ENCODE measurements around the gene ZNF688.
"Not testable (repeated sequence)": the region's sequence is repeated elsewhere in the genome, so short reads cannot be mapped to it uniquely, and the experiment has no call there.

The ZNF688 gene

GRCh38 chr16:30555315-30556124, 16.0 kb downstream of the ZNF688 start:
- no peak for DNase-seq

GRCh38 chr16:30554557-30555314, 16.8 kb downstream of the ZNF688 start:
- no peak for DNase-seq

DNA sequence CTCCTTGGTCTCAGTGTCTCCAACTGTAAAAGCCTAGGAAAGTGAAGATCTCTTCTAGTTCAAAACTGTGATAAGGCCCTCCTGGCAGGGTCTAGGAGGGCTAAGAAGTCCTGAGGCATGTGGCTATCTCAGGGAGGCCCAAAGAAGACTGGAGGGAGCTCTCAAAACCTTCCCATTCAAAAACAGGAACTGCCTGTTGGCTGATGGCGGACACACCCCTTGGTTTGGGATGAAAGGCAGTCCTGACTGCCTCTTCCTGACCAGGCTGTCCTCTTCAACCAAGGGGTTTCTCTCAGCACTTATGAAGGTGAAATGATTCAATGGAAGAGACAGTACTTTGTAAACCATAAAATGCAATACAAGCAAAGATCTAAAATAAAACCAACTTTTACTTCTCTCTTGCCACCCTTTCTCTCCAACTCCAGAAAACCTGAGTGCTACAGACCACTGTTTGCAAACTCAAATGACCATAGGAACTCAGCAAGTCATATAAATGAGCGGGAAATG, 18.1 kb downstream of the ZNF688 start:
- DNase-seq = no peak

GRCh38 chr16:30552956-30553355, 18.6 kb downstream of the ZNF688 start:
- no peak for DNase-seq

DNA sequence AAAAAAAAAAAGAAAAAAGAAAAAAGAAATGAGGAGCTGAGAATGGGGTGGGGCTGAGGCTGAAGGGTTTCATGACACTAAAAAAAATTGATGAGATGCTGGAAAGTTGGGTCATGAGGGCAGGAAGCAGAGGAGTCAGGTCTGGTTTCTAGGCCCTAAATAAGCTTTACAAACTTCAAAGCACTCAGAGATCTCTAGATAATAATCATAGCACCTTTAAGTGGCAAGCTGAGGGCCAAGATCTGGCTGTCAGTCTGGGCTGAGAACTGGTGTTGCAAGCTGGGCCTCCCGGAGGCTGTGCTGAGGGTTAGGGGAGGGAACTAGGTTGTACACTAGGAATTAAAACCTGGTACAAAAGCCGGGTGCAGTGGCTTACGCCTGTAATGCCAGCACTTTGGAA, 19.7 kb downstream of the ZNF688 start:
- no peak for DNase-seq

- no peak for DNase-seq
Observed at GRCh38 chr16:30548416-30549253, 22.9 kb downstream of the ZNF688 start.

- DNase-seq = no peak
Observed at GRCh38 chr16:30546115-30546514, 25.4 kb downstream of the ZNF688 start.

DNA sequence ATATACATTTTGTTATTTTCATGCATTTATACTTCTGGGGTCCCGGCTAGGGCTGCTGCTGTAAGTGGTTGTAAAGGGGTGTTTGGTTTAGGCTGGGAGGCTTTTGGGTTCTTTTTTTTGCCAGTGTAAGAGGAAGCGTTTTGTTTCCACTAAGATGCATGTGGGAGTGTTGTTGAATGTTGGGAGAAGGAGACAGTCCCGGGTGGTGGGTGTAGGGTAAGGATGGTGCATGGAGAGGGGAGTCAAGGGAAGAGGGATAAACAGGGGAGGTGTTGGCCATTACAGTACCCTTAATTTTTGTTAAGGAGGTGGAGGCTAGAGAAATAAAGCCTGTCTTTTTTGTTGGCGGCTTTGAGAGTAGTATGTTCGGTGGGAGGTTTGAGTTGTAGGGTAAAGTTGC, 28.4 kb downstream of the ZNF688 start:
- no peak for DNase-seq

GRCh38 chr16:30541502-30542329, 29.8 kb downstream of the ZNF688 start:
- DNase-seq = no peak

DNA sequence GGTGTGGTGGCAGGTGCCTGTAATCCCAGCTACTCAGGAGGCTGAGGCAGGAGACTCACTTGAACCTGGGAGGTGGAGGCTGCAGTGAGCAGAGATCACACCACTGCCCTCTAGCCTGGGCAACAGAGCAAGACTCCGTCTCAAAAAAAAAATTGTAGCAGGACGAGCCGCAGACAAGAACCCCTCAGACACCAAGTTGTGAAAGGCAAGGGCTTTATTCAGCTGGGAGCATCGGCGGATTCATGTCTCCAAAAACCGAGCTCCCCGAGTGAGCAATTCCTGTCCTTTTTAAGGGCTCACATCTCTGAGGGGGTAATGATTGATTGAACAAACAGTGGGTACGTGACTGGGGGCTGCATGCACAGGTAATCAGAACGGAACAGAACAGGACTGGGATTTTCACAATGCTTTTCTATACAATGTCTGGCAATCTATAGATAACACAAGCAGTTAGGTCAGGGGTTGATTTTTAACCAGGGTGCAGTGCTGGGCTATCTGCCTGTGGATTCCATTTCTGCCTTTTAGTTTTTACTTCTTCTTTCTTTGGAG, 30.5 kb downstream of the ZNF688 start:
- not testable (repeated sequence) for DNase-seq

- not testable (repeated sequence) for DNase-seq
Observed at GRCh38 chr16:30539986-30540526, 31.5 kb downstream of the ZNF688 start.

DNA sequence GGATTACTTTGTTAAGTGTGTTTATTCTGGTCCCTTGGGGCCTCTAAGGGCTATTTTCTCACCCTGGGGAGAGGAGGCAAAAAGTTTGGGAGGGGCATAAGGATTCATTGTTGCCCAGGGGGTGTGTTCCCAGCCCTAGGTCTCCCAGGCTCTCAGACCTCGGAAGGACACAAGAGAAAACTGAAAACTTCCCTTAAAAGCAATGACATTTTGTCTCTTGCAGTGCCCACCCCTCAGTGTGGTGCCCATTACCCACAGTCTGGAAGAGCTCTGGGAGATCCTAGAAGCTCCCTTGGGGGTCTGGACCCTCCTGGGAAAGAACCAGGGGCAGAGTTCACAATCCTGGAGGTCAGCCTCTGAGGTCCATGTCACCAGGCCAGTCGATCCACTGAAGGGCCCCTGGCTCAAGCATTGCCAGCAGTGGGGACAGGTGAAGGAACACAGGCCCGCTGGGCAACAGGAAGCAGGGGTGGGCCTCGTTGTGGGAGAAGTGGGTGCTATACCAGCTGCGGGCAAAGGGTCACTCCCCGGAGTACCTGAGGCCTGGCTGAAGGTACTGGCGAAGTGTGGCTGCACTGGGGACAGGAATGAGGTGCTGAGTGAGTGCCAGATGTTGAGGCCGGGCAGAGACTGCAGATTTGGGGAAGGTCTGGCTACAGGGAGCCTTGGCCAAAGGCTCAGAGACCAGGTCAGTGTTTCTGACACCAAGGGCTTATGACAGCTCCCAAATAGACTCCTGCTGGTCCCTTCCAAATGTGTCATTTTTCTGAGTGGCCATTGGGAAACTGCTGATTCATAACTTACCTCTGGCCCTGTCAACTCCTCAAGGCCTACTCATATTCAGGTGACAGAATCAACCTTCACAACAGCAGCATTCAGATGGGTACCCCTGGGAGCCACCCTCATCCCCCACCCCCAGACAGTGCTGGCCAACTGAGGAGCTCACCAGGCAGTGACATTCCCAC, 32.2 kb downstream of the ZNF688 start:
- DNase-seq = no peak

DNA sequence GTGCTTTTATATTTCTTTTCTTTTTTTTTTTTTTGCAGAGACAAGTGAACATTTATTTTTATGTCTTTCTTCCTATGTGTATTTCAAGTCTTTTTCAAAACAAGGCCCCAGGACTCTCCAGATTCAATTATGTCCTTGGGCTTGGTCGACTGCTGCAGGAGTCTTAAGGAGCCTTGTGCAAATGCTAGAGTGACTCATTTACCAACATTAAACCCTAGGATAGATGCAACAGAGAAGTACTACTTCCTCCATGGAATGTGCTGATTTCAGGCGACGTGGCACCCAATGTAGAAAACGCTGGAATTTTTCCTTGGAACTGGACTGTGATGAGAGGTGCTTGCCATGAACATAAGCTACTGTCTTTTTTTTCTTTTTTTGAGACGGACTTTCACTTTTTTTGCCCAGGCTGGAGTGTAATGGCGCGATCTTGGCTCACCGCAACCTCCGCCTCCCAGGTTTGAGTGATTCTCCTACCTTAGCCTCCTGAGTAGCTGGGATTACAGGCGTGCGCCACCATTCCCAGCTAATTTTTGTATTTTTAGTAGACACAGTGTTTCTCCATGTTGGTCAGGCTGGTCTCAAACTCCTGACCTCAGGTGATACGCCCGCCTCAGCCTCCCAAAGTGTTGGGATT, 35.0 kb downstream of the ZNF688 start:
- not testable (repeated sequence) for DNase-seq

DNA sequence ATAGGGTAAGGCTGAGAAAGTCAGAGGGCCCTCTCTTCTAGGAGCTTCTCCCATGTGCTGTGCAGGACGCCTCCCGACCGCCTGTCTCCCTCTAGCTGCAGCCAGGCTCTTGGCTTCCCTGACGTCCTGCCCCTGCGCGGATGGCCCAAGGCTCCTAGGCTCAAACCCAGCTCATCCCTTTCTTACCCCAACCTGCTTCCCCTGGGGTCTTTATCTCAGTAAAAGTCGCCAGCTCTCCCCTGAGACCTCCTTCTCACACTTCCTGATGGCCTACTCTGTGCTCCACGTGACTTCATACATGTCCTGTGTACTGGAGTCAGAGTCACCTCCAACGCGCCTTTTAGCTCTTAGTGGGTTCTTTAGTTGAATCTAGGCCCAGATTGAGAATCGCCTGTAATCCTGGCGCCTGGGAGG, 35.7 kb downstream of the ZNF688 start:
- DNase-seq = peak; percentile 63

GRCh38 chr16:30535106-30535776, 36.3 kb downstream of the ZNF688 start:
- no peak for DNase-seq

- DNase-seq = peak; percentile 95
Observed at GRCh38 chr16:30534368-30535105, 37.0 kb downstream of the ZNF688 start, which contains the start of gene ZNF747. TSS of gene ZNF747 (minus strand) at chr16:30534858. CDS start at chr16:30534679, 179 bp downstream.

DNA sequence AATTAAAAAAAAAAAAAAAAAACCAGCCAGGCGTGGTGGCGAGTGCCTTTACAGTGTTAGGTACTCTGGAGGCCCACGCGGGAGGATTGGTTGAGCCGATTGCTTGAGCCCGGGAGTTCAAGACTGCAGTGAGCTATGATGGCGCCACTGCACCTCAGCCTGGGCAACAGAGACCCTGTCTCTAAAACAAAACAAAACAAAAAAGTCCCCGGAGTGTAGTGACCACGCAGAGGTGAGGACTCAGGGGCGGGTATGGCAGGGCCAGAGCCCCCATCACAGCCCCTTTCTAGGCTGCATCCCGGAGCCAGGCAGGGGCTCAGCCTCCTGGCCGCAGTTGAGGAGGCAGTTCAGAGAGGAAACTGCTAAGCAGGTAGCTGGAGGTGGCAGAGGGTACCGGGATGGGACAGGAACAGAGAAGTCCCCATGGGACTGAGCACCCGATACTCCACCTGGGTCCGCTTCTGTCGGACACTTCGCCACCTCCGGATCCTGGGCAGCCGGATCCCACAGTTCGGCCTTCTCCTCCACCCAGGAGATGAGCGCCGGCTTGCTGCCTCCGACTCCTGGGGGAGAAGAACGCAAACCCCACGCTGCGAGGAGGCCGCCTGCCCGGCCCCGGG, 37.7 kb downstream of the ZNF688 start:
- no peak for DNase-seq

- no peak for DNase-seq
Observed at GRCh38 chr16:30533146-30533522, 38.4 kb downstream of the ZNF688 start.
